ENCODE data around the gene SCML2.
A peak's percentile ranks its signal among the peaks of the same experiment; 100 is the strongest.
"Not testable (repeated sequence)": the region's sequence is repeated elsewhere in the genome, so short reads cannot be mapped to it uniquely, and the experiment has no call there.

The SCML2 gene

DNA sequence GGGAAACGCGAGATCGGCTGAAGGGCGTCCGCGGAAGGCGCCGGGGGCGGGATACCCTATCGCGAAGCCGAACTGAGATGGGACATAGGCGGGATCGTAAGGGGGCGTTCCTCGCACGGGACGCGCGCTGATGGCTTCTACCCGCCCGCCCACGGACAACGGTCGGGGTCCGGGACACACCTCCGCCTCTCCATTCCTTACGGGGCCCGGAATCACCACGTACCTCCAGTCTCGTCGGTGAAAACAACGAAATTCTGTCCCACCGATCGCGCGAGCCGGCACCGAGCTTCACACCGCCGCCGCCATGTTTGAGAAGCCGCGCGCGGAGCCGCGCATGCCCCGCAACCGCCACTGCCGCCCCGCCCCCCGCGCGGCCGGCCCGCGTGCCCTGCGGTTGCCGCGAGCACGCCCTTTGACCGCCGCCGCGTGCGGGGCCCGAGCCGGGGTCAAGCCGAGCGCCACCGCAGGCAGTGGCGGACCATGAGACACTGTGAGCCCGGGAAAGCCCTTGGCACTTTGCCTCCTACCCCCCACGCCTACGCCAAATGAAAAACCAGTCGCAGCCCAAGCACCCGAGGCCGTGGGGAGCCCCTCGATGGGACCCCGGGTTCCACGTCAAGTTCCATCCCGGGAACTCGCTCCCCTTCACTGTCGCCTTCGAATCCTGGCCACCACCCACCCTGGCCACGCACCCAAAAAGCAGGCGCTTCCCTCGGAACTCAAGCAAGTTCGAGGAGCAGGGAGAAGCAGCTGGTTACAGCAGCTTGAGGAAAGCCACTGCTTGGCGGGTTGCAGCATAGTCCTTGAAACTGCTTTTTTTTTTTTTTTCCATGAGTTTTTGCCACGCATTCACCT is at the start of gene SCML2:
TSS of gene SCML2 (minus strand) at position 320 of the 855 bp plus-strand sequence. CDS start 20,617 bp downstream, outside the sequence.
- peak within 1 kb of the TSS; percentile 55 for H3K4me3 ChIP-seq (ENCODE audit: low read length)
- no peak for DNase-seq (ENCODE audit: low read depth)
- TF ChIP-seq, protein P1, sequence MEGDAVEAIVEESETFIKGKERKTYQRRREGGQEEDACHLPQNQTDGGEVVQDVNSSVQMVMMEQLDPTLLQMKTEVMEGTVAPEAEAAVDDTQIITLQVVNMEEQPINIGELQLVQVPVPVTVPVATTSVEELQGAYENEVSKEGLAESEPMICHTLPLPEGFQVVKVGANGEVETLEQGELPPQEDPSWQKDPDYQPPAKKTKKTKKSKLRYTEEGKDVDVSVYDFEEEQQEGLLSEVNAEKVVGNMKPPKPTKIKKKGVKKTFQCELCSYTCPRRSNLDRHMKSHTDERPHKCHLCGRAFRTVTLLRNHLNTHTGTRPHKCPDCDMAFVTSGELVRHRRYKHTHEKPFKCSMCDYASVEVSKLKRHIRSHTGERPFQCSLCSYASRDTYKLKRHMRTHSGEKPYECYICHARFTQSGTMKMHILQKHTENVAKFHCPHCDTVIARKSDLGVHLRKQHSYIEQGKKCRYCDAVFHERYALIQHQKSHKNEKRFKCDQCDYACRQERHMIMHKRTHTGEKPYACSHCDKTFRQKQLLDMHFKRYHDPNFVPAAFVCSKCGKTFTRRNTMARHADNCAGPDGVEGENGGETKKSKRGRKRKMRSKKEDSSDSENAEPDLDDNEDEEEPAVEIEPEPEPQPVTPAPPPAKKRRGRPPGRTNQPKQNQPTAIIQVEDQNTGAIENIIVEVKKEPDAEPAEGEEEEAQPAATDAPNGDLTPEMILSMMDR (conservative IDR thresholded peaks at IDR 0.05; ENCODE audit: low read depth, low read length): no peak

DNA sequence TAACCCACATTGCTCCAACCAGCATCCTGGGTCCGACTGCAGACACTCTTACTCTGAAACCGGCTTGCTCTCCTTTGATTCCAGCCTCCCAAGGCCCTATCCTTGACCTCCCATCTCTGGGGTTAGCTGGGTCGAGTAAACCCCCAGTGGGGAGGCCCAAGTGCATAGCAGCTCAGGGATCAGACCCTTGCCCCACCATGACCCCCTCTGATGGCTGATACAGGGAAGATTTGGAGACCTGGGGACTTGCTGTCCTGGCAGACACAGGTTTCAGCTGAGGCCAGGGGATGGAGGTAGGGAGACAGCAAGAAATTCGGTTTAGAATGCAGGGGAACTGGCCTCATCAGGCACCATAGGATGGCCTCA is 47.3 kb upstream of the SCML2 start:
- TF ChIP-seq, protein P1 (conservative IDR thresholded peaks at IDR 0.05; ENCODE audit: low read depth, low read length): no peak
- no peak for DNase-seq (ENCODE audit: low read depth)

DNA sequence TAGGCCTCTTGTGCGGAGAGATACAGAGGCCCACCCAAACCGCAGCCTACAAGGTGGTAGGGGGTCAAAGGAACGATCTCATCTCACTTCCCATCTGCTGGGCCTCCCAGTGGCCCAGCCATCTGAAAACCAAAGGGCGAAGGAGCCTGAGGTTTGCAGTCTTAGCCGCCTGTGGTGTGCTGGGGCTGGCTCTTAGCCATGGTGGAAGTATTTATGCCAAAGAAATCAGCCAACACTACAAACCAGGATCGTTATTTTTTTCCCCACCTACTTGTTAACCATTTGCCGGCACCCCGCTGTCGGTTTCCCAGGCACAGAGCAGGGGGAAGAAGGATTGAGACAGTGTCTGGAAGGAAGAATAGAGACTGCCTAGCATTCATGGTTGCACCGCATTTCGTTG is 40.0 kb upstream of the SCML2 start:
- no peak overlapping the region for H3K4me3 ChIP-seq (ENCODE audit: low read length)

More for the DNA sequence above, 47.3 kb upstream of the SCML2 start:
- H3K4me3 ChIP-seq (ENCODE audit: low read length): no peak overlapping the region

DNA sequence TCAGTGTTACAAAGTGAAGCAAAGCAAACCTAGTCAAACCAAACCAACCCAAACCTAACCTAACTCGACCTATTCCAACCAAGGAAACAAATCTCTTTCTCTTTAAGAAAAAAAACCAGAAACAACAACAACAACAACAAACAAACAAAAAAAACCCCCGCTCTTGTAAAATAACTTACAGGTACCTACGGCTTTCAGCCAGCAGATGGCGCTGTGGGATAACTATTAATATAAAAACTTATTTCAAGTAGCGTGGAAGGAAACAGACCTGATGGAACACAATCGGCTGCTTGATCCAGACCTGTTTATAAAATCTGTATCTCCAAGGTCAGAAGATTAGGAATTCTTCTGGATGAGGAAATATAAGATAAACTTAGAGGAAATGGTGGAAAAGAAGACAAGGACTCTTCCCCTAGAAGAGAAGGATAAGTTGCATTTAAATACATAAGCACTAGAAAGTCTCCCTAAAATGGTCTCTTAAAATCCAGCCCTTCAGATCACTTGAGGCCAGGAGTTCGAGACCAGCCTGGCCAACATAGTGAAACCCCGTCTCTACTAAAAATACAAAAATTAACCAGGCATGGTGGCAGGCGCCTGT is 36.6 kb upstream of the SCML2 start:
- DNase-seq (ENCODE audit: low read depth): no peak
- TF ChIP-seq, protein P1 (conservative IDR thresholded peaks at IDR 0.05; ENCODE audit: low read depth, low read length): peak; percentile 64
- H3K4me3 ChIP-seq (ENCODE audit: low read length): no peak overlapping the region

More for the DNA sequence above, 40.0 kb upstream of the SCML2 start:
- DNase-seq (ENCODE audit: low read depth): no peak
- TF ChIP-seq, protein P1 (conservative IDR thresholded peaks at IDR 0.05; ENCODE audit: low read depth, low read length): no peak

DNA sequence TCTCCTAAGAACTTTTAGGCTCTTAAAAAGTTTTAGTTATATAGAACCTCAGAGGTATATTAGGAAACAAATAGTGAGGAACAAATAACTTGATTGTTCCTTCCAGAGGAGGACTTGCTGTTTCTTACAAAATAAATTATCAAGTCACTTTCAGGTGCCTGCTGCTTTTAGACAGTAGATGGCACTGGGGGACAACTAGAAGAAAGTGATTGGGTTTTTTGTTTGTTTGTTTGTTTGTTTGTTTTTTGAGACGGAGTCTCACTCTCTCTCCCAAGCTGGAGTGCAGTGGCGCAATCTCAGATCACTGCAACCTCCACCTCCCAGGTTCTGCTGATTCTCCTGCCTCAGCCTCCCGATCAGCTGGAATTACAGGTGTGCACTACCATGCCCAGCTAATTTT is 35.5 kb upstream of the SCML2 start:
- H3K4me3 ChIP-seq (ENCODE audit: low read length): no peak overlapping the region
- no peak for DNase-seq (ENCODE audit: low read depth)
- TF ChIP-seq, protein P1 (conservative IDR thresholded peaks at IDR 0.05; ENCODE audit: low read depth, low read length): no peak

DNA sequence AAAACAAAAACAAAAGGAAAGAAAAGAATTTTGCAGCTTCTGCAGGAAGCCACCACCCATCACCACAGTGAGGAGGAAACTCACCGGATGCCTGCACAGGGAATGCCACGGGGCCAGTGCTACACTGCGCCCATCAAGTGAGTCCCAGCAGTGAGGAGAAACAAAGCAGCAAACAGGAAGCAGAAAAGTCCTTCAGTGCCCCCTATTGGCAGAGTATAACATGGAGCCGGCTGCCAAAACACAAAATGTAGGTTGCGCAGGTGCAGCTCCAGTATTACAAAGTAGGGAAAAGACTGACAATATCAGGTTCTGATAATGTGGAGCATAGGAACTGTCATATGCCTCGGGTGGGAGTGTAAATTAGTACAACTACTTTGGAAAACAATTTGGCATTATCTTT is 23.3 kb upstream of the SCML2 start:
- no peak for DNase-seq (ENCODE audit: low read depth)
- TF ChIP-seq, protein P1 (conservative IDR thresholded peaks at IDR 0.05; ENCODE audit: low read depth, low read length): peak; percentile 54
- H3K4me3 ChIP-seq (ENCODE audit: low read length): no peak overlapping the region

DNA sequence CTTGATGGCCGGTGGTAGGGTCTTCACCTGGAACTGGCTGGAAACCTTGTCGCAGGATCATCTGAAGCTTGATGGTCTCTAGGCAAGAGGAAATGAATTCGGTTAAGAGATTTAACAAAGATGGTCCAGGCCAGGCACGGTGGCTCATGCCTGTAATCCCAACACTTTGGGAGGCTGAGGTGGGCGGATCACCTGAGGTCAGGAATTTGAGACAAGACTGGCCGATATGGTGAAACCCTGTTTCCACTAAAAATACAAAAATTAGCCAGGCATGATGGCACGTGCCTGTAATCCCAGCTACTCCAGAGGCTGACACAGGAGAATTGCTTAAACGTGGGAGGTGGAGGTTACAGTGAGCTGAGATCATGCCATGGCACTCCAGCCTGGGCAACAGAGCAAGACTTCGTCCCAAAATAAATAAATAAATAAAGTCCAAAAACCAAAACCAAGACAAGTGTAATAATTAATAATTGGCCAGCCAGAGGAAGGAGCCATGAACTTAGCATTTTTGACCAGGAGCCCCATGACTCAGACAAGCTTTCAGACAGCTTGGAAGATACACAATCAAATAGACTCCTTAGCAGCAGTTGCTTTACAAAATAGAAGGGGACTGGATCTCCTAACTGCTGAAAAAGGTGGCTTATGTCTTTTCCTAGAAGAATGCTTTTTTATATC is 20.8 kb upstream of the SCML2 start:
- not testable (repeated sequence) for DNase-seq (ENCODE audit: low read depth); H3K4me3 ChIP-seq (ENCODE audit: low read length)

DNA sequence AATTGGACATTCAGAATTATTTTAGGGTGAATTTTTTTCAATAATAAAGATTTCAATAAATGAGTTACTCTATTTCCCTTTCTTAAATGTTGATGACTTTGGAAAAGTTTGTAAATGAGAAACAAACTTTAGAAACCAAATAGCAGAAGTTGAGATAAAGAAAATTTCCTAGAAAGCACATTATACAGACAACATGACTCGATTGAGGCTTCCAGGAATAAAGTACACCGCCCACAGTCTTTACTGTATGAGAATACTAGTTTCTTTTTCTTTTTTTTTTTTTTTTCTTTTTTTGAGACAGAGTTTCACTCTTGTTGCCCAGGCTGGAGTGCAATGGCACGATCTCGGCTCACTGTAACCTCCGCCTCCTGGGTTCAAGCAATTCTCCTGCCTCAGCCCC is 14.6 kb upstream of the SCML2 start:
- DNase-seq (ENCODE audit: low read depth); H3K4me3 ChIP-seq (ENCODE audit: low read length): not testable (repeated sequence)
